IMR-90 (cell line): ENCODE results near the gene EMCN. TPM values are rescaled to one million over a fixed set of nuclear protein-coding genes. Genes with fewer than 3 reads are reported as not detected.

Experiments used
- ATAC-seq: fragments of 200-7000 bp; cut with Tn5 transposase; 2 replicates; pipeline ENCODE4 v1.9.1; 2020; ENCODE audit warnings: low read depth, mild to moderate bottlenecking, moderate library complexity
- BruUV-seq: library from RNA; stranded (reverse); fragments of 400-500 nt; replicated peaks from 2 replicates; lab custom pipeline; 2021; lab: Mats Ljungman, UMichigan
- CTCF ChIA-PET: fragments of 300-600 bp; formaldehyde crosslinking; extraction: SDS; loops from one replicate; lab custom pipeline; 2021; ENCODE audit warnings: antibody characterized with exemption; lab: Yijun Ruan, JAX
- POLR2A ChIA-PET: fragments of 300-600 bp; sonication (Branson Sonifier 250); formaldehyde crosslinking; loops from one replicate; lab custom pipeline; 2022; ENCODE audit warnings: antibody characterized with exemption; ENCODE audit not compliant: unreplicated experiment; lab: Charles Lee
- DNase-seq: peaks from one replicate; pipeline ENCODE4 v3.0.0; 2013
- H2AFZ ChIP-seq: replicated peaks from 2 replicates; pipeline ENCODE3; 2013; ENCODE audit warnings: low read length, mild to moderate bottlenecking; ENCODE audit not compliant: poor library complexity
- H2AK5ac ChIP-seq: 2 replicates; pipeline ENCODE4 v1.6.1; 2013; ENCODE audit warnings: low read depth, low read length, inconsistent platforms
- H2AK9ac ChIP-seq: replicated peaks from 2 replicates; pipeline ENCODE3; 2013; ENCODE audit warnings: mild to moderate bottlenecking, low read depth, low read length, moderate library complexity; ENCODE audit not compliant: poor library complexity
- H2BK120ac ChIP-seq: 2 replicates; pipeline ENCODE4 v1.6.1; 2013; ENCODE audit warnings: low read depth, low read length, inconsistent platforms
- H2BK15ac ChIP-seq: 3 replicates; pipeline ENCODE4 v1.6.1; 2013; ENCODE audit warnings: low read depth, low read length, inconsistent platforms
- H2BK20ac ChIP-seq: 2 replicates; pipeline ENCODE4 v1.6.1; 2013; ENCODE audit warnings: low read depth, mild to moderate bottlenecking, inconsistent platforms, low read length, moderate library complexity
- H2BK5ac ChIP-seq: 2 replicates; pipeline ENCODE4 v1.6.1; 2013; ENCODE audit warnings: mild to moderate bottlenecking, low read depth, low read length, inconsistent platforms; ENCODE audit not compliant: poor library complexity, severe bottlenecking
- H3K14ac ChIP-seq: replicated peaks from 2 replicates; pipeline ENCODE4 v1.6.1; 2013; ENCODE audit warnings: low read depth, low read length, inconsistent platforms
- H3K18ac ChIP-seq: 2 replicates; pipeline ENCODE4 v1.6.1; 2013; ENCODE audit warnings: low read depth, low read length, control low read depth
- H3K23ac ChIP-seq: 2 replicates; pipeline ENCODE4 v1.6.1; 2013; ENCODE audit warnings: low read depth, low read length, inconsistent platforms
- H3K27ac ChIP-seq: 2 replicates; pipeline ENCODE4 v1.5.1; 2013; ENCODE audit warnings: mild to moderate bottlenecking, control low read depth, low read length; ENCODE audit not compliant: insufficient read depth
- H3K27me3 ChIP-seq: 2 replicates; pipeline ENCODE4 v1.6.1; 2013; ENCODE audit warnings: low read length; ENCODE audit not compliant: control insufficient read depth, insufficient read depth
- H3K36me3 ChIP-seq: 2 replicates; pipeline ENCODE4 v1.6.1; 2013; ENCODE audit warnings: low read length, mixed read lengths; ENCODE audit not compliant: control insufficient read depth, insufficient read depth
- H3K4ac ChIP-seq: 2 replicates; pipeline ENCODE4 v1.6.1; 2013; ENCODE audit warnings: low read depth, low read length, inconsistent platforms
- H3K4me1 ChIP-seq: 2 replicates; pipeline ENCODE4 v1.6.1; 2013; ENCODE audit warnings: low read length, mixed read lengths; ENCODE audit not compliant: control insufficient read depth, insufficient read depth
- H3K4me2 ChIP-seq: 2 replicates; pipeline ENCODE4 v1.6.1; 2013; ENCODE audit warnings: low read depth, mild to moderate bottlenecking, control low read depth, low read length, moderate library complexity
- H3K4me3 ChIP-seq: 2 replicates; pipeline ENCODE4 v1.5.1; 2013; ENCODE audit warnings: low read depth, mild to moderate bottlenecking, control low read depth, low read length, moderate library complexity; ENCODE audit not compliant: insufficient read depth
- H3K56ac ChIP-seq: 2 replicates; pipeline ENCODE4 v1.6.1; 2013; ENCODE audit warnings: low read length, inconsistent platforms; ENCODE audit not compliant: insufficient read depth; ENCODE audit errors: extremely low read depth
- H3K79me1 ChIP-seq, 2 experiments: 2 replicates each; pipeline ENCODE4 v1.6.1; 2013; ENCODE audit warnings: low read length in 2 of 2, inconsistent platforms in 1 of 2, low read depth in 1 of 2
- H3K9ac ChIP-seq: 2 replicates; pipeline ENCODE4 v1.6.1; 2013; ENCODE audit warnings: low read depth, low read length, control low read depth
- H3K9me1 ChIP-seq: 2 replicates; pipeline ENCODE4 v1.6.1; 2013; ENCODE audit warnings: low read length, inconsistent platforms; ENCODE audit not compliant: insufficient read depth
- H3K9me3 ChIP-seq: 2 replicates; pipeline ENCODE4 v1.6.1; 2013; ENCODE audit warnings: low read length; ENCODE audit not compliant: control insufficient read depth, insufficient read depth
- H4K20me1 ChIP-seq: 2 replicates; pipeline ENCODE4 v1.6.1; 2013; ENCODE audit warnings: low read length, inconsistent platforms; ENCODE audit not compliant: insufficient read depth
- H4K5ac ChIP-seq: 2 replicates; pipeline ENCODE4 v1.6.1; 2013; ENCODE audit warnings: mild to moderate bottlenecking, low read depth, low read length, control low read depth
- H4K8ac ChIP-seq, 2 experiments: 2 replicates each; pipeline ENCODE4 v1.6.1; 2013; ENCODE audit warnings: low read depth in 2 of 2, low read length in 2 of 2, control low read depth in 1 of 2, inconsistent platforms in 1 of 2
- H4K91ac ChIP-seq: 2 replicates; pipeline ENCODE4 v1.6.1; 2013; ENCODE audit warnings: low read depth, low read length, inconsistent platforms; ENCODE audit not compliant: insufficient read depth
- BHLHE40 ChIP-seq: fragments of 150-350 bp; IDR thresholded peaks from 2 replicates; pipeline ENCODE4 v1.6.1; 2016; ENCODE audit warnings: mild to moderate bottlenecking, low read depth, low read length
- CEBPB ChIP-seq: IDR thresholded peaks from 2 replicates; pipeline ENCODE4 v1.6.1; 2012; ENCODE audit warnings: low read depth, low read length, improper control_type of control experiment
- CTCF ChIP-seq: conservative IDR thresholded peaks from 2 replicates; pipeline ENCODE4 v1.5.1; 2012; ENCODE audit warnings: mild to moderate bottlenecking, low read depth, low read length, improper control_type of control experiment
- NFE2L2 ChIP-seq: fragments of 150-350 bp; IDR thresholded peaks from 2 replicates; pipeline ENCODE4 v1.6.1; 2016; ENCODE audit warnings: low read depth, mild to moderate bottlenecking, low read length
- WGBS, 2 experiments: methylation state at CpG; one replicate each; pipeline versions ENCODE4 v1.1.5 to v1.1.7; 2013; ENCODE audit warnings: missing lambda C conversion rate in 2 of 2; ENCODE audit not compliant: insufficient read length in 1 of 2; ENCODE audit errors: extremely low coverage in 2 of 2; 5-methylcytosine and 5-hydroxymethylcytosine counted together
- dilution Hi-C: fragments of 300-500 bp; cut with HindIII; formaldehyde crosslinking; loops from one replicate; pipeline ENCODE4 v1.14.3; 2018; ENCODE audit warnings: low sequenced_read_pairs; ENCODE audit not compliant: unreplicated experiment
- in situ Hi-C: fragments of 300-500 bp; cut with MboI; formaldehyde crosslinking; loops from 3 replicates; pipeline ENCODE4 v1.14.3; 2019; ENCODE audit warnings: low sequenced_read_pairs, inconsistent platforms, mixed read lengths
- intact Hi-C: fragments of 100-400 bp; cut with micrococcal nuclease; formaldehyde crosslinking; loops from 2 replicates; pipeline ENCODE4 v1.10.0; 2022
- polyA plus RNA-seq, 3 experiments: library from polyadenylated mRNA; depleted of rRNA; stranded (reverse); fragments of >200 nt; gene quantifications; 2 replicates each; pipeline ENCODE4 v1.2.3, GENCODE V29; 2012; ENCODE audit warnings: low replicate concordance in 1 of 3
- total RNA-seq: library from RNA; depleted of rRNA; stranded (reverse); fragments of >200 nt; gene quantifications from 2 replicates; pipeline ENCODE4 v1.2.3, GENCODE V29; 2012

The EMCN gene
- total and polyA plus RNA-seq, 2 of the 4 experiments (the other 2 are of a cell fraction): not detected

- H3K14ac ChIP-seq: no peak overlapping the region
- no peak overlapping the region for H2AFZ ChIP-seq
- DNase-seq (no peak), ATAC-seq (no peak)
- no peak overlapping the region for H3K4me3 ChIP-seq
- H4K8ac ChIP-seq: no peak overlapping the region
- in situ Hi-C loops: no loop called here
- H2BK20ac ChIP-seq: no peak overlapping the region
- WGBS, 2 experiments: no CpG with 5 or more reads among the region's 2 CpGs
- H3K9ac ChIP-seq: no peak overlapping the region
- no peak overlapping the region for H2BK5ac ChIP-seq
- no peaks in the 10 kb centered on the region for H3K79me1 ChIP-seq
- no peak overlapping the region for H3K4ac ChIP-seq
- no peaks in the 10 kb centered on the region for H3K36me3 ChIP-seq
- H2BK120ac ChIP-seq: no peak overlapping the region
- no peaks in the 10 kb centered on the region for H3K9me1 ChIP-seq
- no peak overlapping the region for H3K18ac ChIP-seq
- TF ChIP-seq CEBPB: no peak
- no peak for TF ChIP-seq BHLHE40
- no peak for TF ChIP-seq CTCF
- no peak for TF ChIP-seq NFE2L2
- CTCF ChIA-PET: no interaction called here
- no peak overlapping the region for H2AK5ac ChIP-seq
- H3K4me1 ChIP-seq: no peaks in the 10 kb centered on the region
- H2BK15ac ChIP-seq: no peak overlapping the region
- H3K4me2 ChIP-seq: no peak overlapping the region
- no peaks in the 10 kb centered on the region for H3K9me3 ChIP-seq
- no peak overlapping the region for H4K91ac ChIP-seq
- intact Hi-C loops: no loop called here
- no peak overlapping the region for H3K27ac ChIP-seq
- H3K23ac ChIP-seq: no peak overlapping the region
- POLR2A ChIA-PET: no interaction called here
- no peak overlapping the region for H3K56ac ChIP-seq
- no TSS peak for BruUV-seq
- no peaks in the 10 kb centered on the region for H4K20me1 ChIP-seq
- no peak overlapping the region for H2AK9ac ChIP-seq
- dilution Hi-C loops: no loop called here
- H4K5ac ChIP-seq: no peak overlapping the region
- no peaks in the 10 kb centered on the region for H3K27me3 ChIP-seq
Measured at GRCh38 chr4:100483796-100484195, 34.0 kb downstream of the EMCN start.
